DOHH2 (cell line): Measurements from ENCODE around the gene ATP7B.

ENCODE experiments used
- H3F3A ChIP-seq: fragments of 200-600 bp; sonication (generic), shearing (Covaris generic); 2 replicates; pipeline ENCODE4 v1.6.0; 2016; ENCODE audit warnings: antibody characterized with exemption, mild to moderate bottlenecking; ENCODE audit not compliant: control insufficient read depth, insufficient read depth
- H3K27ac ChIP-seq: fragments of 200-600 bp; sonication (generic); 2 replicates; pipeline ENCODE4 v1.5.1; 2014; ENCODE audit warnings: low read depth, mild to moderate bottlenecking, low read length, moderate library complexity
- H3K27me3 ChIP-seq: fragments of 200-600 bp; sonication (generic); 2 replicates; pipeline ENCODE4 v1.6.1; 2014; ENCODE audit warnings: mild to moderate bottlenecking, low read length, mixed read lengths; ENCODE audit not compliant: control insufficient read depth
- H3K36me3 ChIP-seq: fragments of 200-600 bp; sonication (generic); 2 replicates; pipeline ENCODE4 v1.6.1; 2014; ENCODE audit warnings: mild to moderate bottlenecking, low read length, moderate library complexity, mixed read lengths; ENCODE audit not compliant: control insufficient read depth
- H3K4me1 ChIP-seq: fragments of 200-600 bp; sonication (generic); 2 replicates; pipeline ENCODE4 v1.6.1; 2014; ENCODE audit warnings: mild to moderate bottlenecking, low read length, mixed read lengths; ENCODE audit not compliant: control insufficient read depth
- H3K4me2 ChIP-seq: fragments of 200-600 bp; sonication (generic); 2 replicates; pipeline ENCODE4 v1.6.0; 2014; ENCODE audit warnings: mild to moderate bottlenecking, low read length, moderate library complexity
- H3K4me3 ChIP-seq: fragments of 200-600 bp; sonication (generic); 2 replicates; pipeline ENCODE4 v1.5.1; 2014; ENCODE audit warnings: mild to moderate bottlenecking, low read length, mixed read lengths
- H3K79me2 ChIP-seq: fragments of 200-600 bp; sonication (generic); 2 replicates; pipeline ENCODE4 v1.6.1; 2014; ENCODE audit warnings: mild to moderate bottlenecking, low read length, mixed read lengths; ENCODE audit not compliant: control insufficient read depth
- H3K9me2 ChIP-seq: fragments of 200-600 bp; sonication (generic); replicated peaks from 2 replicates; pipeline ENCODE4 v1.6.1; 2014; ENCODE audit warnings: mild to moderate bottlenecking, low read length, mixed read lengths; ENCODE audit not compliant: control insufficient read depth
- H3K9me3 ChIP-seq: fragments of 200-600 bp; sonication (generic); 2 replicates; pipeline ENCODE4 v1.6.1; 2014; ENCODE audit warnings: antibody characterized with exemption, low read length, mixed read lengths; ENCODE audit not compliant: control insufficient read depth, insufficient read depth
- H4K20me1 ChIP-seq: fragments of 200-600 bp; sonication (generic); 2 replicates; pipeline ENCODE4 v1.6.0; 2014; ENCODE audit warnings: low read depth, mild to moderate bottlenecking, antibody characterized with exemption, low read length, moderate library complexity; ENCODE audit not compliant: control insufficient read depth, insufficient read depth
- EZH2phosphoT487 ChIP-seq: fragments of 200-600 bp; sonication (generic); IDR thresholded peaks from 2 replicates; pipeline ENCODE4 v1.6.1; 2017; ENCODE audit warnings: borderline replicate concordance, mild to moderate bottlenecking, antibody characterized with exemption, low read length, moderate library complexity, mixed read lengths
- TF ChIP-seq, protein P1 (sequence below): fragments of 200-600 bp; sonication (generic); IDR thresholded peaks from one replicate; pipeline ENCODE4 v1.5.1; 2014; ENCODE audit warnings: antibody characterized with exemption, mild to moderate bottlenecking, low read depth, low read length; ENCODE audit not compliant: poor library complexity, severe bottlenecking

Gene ATP7B

DNA sequence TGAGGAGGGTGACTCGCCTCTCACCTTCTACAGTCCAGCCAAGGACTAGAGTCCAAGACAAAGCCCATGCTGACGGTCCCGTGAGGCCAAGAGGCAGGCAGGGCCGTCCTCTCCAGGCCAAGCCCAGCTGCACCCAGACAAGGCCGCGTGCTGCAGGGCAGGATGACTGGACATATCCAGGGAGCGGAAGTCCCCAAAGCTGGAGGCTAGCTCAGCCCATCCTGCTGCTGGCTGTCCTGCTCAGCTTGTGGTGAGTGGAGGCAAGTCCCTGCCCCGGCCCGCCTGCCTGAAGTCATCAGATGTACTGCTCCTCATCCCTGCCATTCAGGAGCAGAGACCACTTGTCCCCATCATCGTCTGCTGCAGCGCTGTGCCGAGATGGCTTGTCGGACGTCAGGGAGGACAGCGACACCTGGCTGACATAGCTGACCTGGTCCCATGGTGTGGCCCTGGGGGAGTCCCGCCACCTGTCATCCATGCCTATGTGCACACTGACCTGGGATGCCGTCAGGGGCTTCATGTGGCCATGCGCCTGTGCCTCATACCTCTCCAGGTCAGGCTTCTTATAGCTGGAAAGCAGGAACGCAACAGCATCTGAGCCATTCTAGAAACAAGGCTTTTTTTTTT is 76.7 kb downstream of the ATP7B start:
- 0 out of 2 replicates have a peak, but pooled peaks cover 7% of the 10 kb centered on the region for H3K27me3 ChIP-seq
- no peak overlapping the region for H3K4me2 ChIP-seq
- TF ChIP-seq EZH2phosphoT487 = no peak
- TF ChIP-seq, protein P1, sequence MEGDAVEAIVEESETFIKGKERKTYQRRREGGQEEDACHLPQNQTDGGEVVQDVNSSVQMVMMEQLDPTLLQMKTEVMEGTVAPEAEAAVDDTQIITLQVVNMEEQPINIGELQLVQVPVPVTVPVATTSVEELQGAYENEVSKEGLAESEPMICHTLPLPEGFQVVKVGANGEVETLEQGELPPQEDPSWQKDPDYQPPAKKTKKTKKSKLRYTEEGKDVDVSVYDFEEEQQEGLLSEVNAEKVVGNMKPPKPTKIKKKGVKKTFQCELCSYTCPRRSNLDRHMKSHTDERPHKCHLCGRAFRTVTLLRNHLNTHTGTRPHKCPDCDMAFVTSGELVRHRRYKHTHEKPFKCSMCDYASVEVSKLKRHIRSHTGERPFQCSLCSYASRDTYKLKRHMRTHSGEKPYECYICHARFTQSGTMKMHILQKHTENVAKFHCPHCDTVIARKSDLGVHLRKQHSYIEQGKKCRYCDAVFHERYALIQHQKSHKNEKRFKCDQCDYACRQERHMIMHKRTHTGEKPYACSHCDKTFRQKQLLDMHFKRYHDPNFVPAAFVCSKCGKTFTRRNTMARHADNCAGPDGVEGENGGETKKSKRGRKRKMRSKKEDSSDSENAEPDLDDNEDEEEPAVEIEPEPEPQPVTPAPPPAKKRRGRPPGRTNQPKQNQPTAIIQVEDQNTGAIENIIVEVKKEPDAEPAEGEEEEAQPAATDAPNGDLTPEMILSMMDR = no peak
- no peaks in the 10 kb centered on the region for H3F3A ChIP-seq
- H3K27ac ChIP-seq = no peak overlapping the region
- no peaks in the 10 kb centered on the region for H3K9me3 ChIP-seq
- H3K36me3 ChIP-seq = no peaks in the 10 kb centered on the region
- no peaks in the 10 kb centered on the region for H3K9me2 ChIP-seq
- no peaks in the 10 kb centered on the region for H3K4me1 ChIP-seq
- H3K4me3 ChIP-seq = no peak overlapping the region
- no peaks in the 10 kb centered on the region for H3K79me2 ChIP-seq
- no peaks in the 10 kb centered on the region for H4K20me1 ChIP-seq

- TF ChIP-seq, protein P1 = no peak
- no peak for TF ChIP-seq EZH2phosphoT487
- H3K4me2 ChIP-seq = no peak overlapping the region
- no peak overlapping the region for H3K4me3 ChIP-seq
- H4K20me1 ChIP-seq = no peaks in the 10 kb centered on the region
- H3K27me3 ChIP-seq = peaks cover 10% of the 10 kb centered on the region; the same call in 1 of the 2 replicates
- no peaks in the 10 kb centered on the region for H3K9me3 ChIP-seq
- H3K4me1 ChIP-seq = no peaks in the 10 kb centered on the region
- H3F3A ChIP-seq = no peaks in the 10 kb centered on the region
- H3K79me2 ChIP-seq = no peaks in the 10 kb centered on the region
- H3K27ac ChIP-seq = no peak overlapping the region
- no peaks in the 10 kb centered on the region for H3K36me3 ChIP-seq
- no peaks in the 10 kb centered on the region for H3K9me2 ChIP-seq
Observed at GRCh38 chr13:51933466-51934058, 77.7 kb downstream of the ATP7B start.

DNA sequence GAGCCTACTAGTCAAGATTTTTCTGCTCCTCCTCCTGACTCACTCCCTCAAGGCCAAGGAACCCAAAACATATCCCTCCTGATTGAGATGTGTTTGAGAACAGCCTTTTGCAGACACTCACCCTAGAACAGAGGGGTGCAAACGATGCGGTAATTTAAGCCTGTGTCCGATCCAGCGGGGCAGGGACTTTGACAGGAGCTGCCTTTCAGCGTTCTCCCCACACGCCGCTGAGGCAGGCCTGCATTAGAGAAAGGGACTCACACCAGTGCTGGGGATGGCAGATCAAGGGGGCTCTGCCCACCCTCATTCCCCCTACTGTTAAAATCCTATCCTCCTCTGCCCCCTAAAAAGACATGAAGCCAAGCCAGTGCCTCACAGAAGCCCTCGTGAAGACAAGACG is 79.0 kb downstream of the ATP7B start:
- no peak for TF ChIP-seq EZH2phosphoT487
- TF ChIP-seq, protein P1 = no peak
- no peak overlapping the region for H3K4me2 ChIP-seq

More for the DNA sequence above, 79.0 kb downstream of the ATP7B start:
- H4K20me1 ChIP-seq = no peaks in the 10 kb centered on the region
- no peaks in the 10 kb centered on the region for H3K9me3 ChIP-seq
- H3K27me3 ChIP-seq = peaks cover 20% of the 10 kb centered on the region
- H3K36me3 ChIP-seq = no peaks in the 10 kb centered on the region
- H3K79me2 ChIP-seq = no peaks in the 10 kb centered on the region
- H3K9me2 ChIP-seq = no peaks in the 10 kb centered on the region
- H3K4me1 ChIP-seq = peaks cover 5% of the 10 kb centered on the region; the same call in 1 of the 2 replicates
- H3K27ac ChIP-seq = no peak overlapping the region
- no peaks in the 10 kb centered on the region for H3F3A ChIP-seq
- H3K4me3 ChIP-seq = no peak overlapping the region
